GM12874 (cell line): ENCODE measurements around the gene NFKBIE.

Experiments
- TF ChIP-seq, protein P1 (sequence below): IDR thresholded peaks from 2 replicates; pipeline ENCODE4 v1.5.1; 2011; ENCODE audit warnings: low read depth, mild to moderate bottlenecking, control low read depth, low read length, moderate library complexity; ENCODE audit not compliant: insufficient read depth

NFKBIE gene

DNA sequence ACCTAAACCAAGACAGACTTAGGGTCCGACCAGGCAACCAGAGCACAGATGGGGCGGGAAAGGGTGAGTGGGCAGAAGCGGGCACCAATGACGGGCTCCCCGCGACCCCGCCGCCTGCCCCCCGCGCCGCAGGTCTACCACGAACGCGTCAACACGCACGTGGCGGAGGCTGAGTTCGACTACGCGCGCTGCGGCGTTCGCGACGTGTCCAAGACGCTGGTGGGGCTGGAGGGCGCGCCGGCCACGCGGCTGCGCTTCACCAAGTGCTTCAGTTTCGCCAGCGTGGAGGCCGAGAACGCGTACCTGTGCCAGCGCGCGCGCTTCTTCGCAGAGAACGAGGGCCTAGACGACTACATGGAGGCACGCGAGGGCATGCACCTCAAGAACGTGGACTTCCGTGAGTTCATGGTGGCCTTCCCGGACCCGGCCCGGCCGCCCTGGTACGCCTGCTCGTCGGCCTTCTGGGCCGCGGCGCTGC, 10.0 kb upstream of the NFKBIE start:
- TF ChIP-seq, protein P1, sequence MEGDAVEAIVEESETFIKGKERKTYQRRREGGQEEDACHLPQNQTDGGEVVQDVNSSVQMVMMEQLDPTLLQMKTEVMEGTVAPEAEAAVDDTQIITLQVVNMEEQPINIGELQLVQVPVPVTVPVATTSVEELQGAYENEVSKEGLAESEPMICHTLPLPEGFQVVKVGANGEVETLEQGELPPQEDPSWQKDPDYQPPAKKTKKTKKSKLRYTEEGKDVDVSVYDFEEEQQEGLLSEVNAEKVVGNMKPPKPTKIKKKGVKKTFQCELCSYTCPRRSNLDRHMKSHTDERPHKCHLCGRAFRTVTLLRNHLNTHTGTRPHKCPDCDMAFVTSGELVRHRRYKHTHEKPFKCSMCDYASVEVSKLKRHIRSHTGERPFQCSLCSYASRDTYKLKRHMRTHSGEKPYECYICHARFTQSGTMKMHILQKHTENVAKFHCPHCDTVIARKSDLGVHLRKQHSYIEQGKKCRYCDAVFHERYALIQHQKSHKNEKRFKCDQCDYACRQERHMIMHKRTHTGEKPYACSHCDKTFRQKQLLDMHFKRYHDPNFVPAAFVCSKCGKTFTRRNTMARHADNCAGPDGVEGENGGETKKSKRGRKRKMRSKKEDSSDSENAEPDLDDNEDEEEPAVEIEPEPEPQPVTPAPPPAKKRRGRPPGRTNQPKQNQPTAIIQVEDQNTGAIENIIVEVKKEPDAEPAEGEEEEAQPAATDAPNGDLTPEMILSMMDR, result no peak

DNA sequence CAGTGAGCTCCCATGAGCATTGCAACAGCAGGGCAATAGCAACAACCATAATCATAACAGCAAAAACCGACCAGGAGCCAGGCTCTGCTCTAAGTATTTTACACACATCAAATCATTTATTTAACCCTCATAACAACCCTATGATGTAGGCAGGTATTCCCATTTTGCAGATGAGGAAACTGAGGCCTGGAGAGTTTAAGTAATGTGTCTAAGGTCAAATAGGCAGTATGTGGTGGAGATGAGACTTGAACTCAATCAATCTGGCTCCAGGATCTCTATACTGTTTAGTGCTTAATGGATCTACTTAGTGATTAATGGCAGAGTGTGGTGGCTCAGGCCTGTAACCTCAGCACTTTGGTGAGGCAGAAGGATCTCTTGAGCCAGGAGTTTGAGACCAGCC, 8.3 kb upstream of the NFKBIE start:
- TF ChIP-seq, protein P1, result no peak

DNA sequence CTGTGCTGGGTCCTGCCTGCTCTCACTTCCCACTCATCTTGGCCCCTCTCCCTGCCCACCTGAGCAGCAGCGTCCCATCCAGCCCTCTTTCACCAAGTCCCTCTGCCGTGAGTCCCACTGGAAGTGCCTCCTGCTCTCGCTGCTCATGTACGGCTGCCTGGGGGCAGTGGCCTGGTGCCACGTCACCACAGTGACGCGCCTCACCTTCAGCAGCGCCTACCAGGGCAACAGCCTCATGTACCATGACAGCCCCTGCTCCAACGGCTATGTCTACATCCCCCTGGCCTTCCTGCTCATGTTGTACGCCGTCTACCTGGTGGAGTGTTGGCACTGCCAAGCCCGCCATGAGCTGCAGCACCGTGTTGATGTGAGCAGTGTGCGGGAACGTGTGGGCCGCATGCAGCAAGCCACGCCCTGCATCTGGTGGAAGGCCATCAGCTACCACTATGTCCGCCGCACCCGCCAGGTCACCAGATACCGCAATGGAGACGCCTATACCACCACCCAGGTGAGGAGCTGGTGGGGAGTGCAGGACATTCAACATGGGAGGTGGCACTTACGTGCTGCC, 7.7 kb upstream of the NFKBIE start:
- TF ChIP-seq, protein P1, result no peak

DNA sequence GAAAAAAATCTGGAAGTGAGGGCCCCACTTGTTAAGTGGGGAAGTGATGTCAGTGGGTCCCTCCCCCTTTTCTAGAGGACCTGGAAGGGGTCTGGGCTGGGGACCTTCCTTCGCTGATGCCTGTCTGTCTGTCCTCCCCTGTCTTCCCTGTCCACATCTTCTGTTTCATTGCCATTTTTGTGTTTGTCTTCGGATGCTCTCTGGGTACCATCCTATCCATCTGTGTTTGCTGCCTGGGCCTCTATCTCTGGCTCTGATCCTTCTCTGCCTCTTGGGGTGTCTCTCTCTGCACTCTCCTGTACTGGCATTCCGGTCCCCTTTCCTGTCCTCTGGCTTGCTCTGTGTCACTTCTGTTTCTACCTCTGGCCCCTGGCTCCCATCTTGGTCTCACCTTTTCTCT, 7.2 kb upstream of the NFKBIE start:
- TF ChIP-seq, protein P1, result no peak

DNA sequence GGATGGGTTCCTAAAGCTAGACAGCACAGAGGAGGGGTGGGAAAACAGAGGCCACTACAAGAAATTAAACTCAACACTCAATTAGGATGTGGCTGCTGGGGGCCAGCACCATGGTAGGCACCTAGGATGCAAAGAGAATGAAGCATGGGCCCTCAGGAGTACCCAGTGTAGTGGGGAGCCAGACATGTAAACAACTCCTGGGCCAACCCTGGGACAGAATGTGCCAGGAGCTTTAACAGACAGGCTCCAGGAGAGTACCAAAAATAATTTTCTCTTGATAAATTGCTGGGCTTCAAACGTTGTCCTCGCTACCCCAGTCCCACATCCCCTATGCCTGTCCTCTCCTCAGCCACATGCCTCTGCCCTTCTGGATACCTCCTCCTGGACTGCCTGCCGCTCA, 6.6 kb upstream of the NFKBIE start:
- TF ChIP-seq, protein P1, result no peak

DNA sequence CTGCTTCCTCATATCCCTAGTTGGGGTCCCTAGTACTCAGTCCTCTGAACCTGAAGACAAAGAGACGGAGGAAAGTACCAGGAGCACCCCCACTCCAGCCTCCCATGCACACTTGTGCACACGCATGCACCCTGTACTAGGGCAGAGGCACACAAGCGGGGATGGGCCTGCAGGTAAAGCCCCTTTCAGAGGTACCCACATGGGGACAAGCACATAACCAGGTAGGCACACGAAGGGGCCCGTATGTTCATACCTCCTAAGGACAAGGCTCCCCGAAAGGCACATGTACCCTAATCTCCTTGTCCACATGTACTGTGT, 6.0 kb upstream of the NFKBIE start:
- TF ChIP-seq, protein P1, result no peak

DNA sequence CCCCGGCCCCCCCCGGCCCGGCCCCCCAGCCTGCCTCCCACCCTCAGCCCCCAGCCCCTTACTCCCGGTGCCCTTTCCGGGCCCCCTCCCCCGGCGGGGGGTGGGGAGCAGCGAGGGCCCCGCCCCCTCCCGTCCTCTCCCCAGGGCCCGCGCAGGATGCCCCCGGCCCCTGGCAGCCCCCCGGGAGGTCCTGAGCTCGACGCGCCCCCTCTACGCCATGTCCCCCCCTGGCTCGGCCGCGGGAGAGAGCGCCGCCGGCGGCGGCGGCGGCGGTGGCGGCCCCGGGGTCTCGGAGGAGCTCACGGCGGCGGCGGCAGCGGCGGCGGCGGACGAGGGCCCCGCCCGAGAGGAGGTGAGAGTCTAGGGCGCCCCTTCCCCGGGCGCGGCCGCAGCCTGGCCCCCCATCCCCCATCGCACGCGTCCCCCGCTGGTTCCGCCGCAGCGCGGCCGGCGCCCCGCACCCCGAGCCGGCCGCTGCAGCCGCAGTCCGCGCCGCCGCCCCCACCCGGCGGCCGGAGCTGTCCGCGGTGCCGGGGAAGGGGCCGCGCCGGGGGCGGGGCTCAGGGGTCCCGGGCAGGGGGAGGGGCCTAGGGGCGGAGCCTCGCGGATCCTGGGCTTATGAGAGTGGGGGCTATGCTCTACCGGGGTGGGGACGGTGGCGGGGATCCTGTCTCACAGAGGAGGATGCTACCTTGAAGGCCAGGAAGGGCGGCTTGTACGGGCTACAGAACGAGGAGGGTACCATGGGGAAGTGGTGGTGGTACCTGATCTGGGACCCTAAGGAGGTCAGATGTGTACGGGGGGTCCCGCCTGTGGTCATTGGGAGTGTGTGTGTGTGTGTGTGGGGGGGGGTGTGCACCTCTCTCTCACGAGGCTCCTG, 5.4 kb upstream of the NFKBIE start:
- TF ChIP-seq, protein P1, result no peak
